RPMI7951 (cell line): ENCODE measurements around the gene MYO10. TPM values are rescaled to one million over a fixed set of nuclear protein-coding genes. Genes with fewer than 3 reads are reported as not detected.

Experiments used
- DNase-seq: peaks from one replicate; pipeline ENCODE4 v3.0.0-alpha.2; 2012; ENCODE audit warnings: low read depth
- total RNA-seq: library from RNA; depleted of rRNA; stranded (reverse); fragments of >200 nt; shearing (Covaris generic); gene quantifications from 2 replicates; pipeline ENCODE4 v1.2.3, GENCODE V29; 2014

The MYO10 gene
- total RNA-seq, 1 experiment from 2014 or later: 17.2 TPM

- DNase-seq: peak; percentile 52
Observed at GRCh38 chr5:16713386-16713928, 222.6 kb downstream of the MYO10 start.

- no peak for DNase-seq
Observed at GRCh38 chr5:16712620-16713019, 223.5 kb downstream of the MYO10 start.

- DNase-seq: no peak
Observed at GRCh38 chr5:16712178-16712577, 223.9 kb downstream of the MYO10 start.

- no peak for DNase-seq
Observed at GRCh38 chr5:16709691-16710433, 226.2 kb downstream of the MYO10 start.

GRCh38 chr5:16707869-16708192 is 228.3 kb downstream of the MYO10 start:
- DNase-seq: no peak

- no peak for DNase-seq
Observed at GRCh38 chr5:16707168-16707868, 228.8 kb downstream of the MYO10 start.

- DNase-seq: no peak
Observed at GRCh38 chr5:16704945-16705344, 231.1 kb downstream of the MYO10 start.

GRCh38 chr5:16702964-16703363 is 233.1 kb downstream of the MYO10 start:
- no peak for DNase-seq

- no peak for DNase-seq
Observed at GRCh38 chr5:16701134-16702099, 234.7 kb downstream of the MYO10 start.

GRCh38 chr5:16700081-16700480 is 236.0 kb downstream of the MYO10 start:
- DNase-seq: no peak

- no peak for DNase-seq
Observed at GRCh38 chr5:16695779-16696178, 240.3 kb downstream of the MYO10 start.

- DNase-seq: no peak
Observed at GRCh38 chr5:16693879-16694278, 242.2 kb downstream of the MYO10 start.

GRCh38 chr5:16691731-16692130 is 244.4 kb downstream of the MYO10 start:
- no peak for DNase-seq

GRCh38 chr5:16690243-16690852 is 245.7 kb downstream of the MYO10 start:
- DNase-seq: peak; percentile 22

- DNase-seq: no peak
Observed at GRCh38 chr5:16687898-16688297, 248.2 kb downstream of the MYO10 start.

- no peak for DNase-seq
Observed at GRCh38 chr5:16685069-16685468, 251.0 kb downstream of the MYO10 start.

GRCh38 chr5:16681876-16682275 is 254.2 kb downstream of the MYO10 start:
- DNase-seq: no peak

- DNase-seq: no peak
Observed at GRCh38 chr5:16679863-16680262, 256.2 kb downstream of the MYO10 start.

GRCh38 chr5:16679190-16679589 is 256.9 kb downstream of the MYO10 start:
- no peak for DNase-seq

- peak; percentile 11 for DNase-seq
Observed at GRCh38 chr5:16675806-16676205, 260.3 kb downstream of the MYO10 start.

- DNase-seq: no peak
Observed at GRCh38 chr5:16674750-16675149, 261.3 kb downstream of the MYO10 start.
